RWPE1 (cell line): Measurements from ENCODE around the gene FUT7.

Experiments used
- CTCF ChIA-PET: fragments of 350-600 bp; sonication (Branson Sonifier 250); formaldehyde crosslinking; extraction: SDS; loops from one replicate; lab custom pipeline; 2021; lab: Yijun Ruan, JAX
- POLR2A ChIA-PET: fragments of 400-600 bp; formaldehyde crosslinking; extraction: SDS; loops from one replicate; lab custom pipeline; 2020; ENCODE audit warnings: antibody characterized with exemption; ENCODE audit not compliant: low non-redundant PET; lab: Yijun Ruan, JAX
- DNase-seq: peaks from one replicate; pipeline ENCODE4 v3.0.0; 2012; ENCODE audit warnings: low spot score
- H3K27ac ChIP-seq: fragments of 450-650 bp; 2 replicates; pipeline ENCODE4 v1.5.1; 2017
- TF ChIP-seq, protein P1 (sequence below): fragments of 450-650 bp; conservative IDR thresholded peaks from 2 replicates; pipeline ENCODE4 v1.5.1; 2017; ENCODE audit warnings: low read depth, mild to moderate bottlenecking

Gene FUT7

DNA sequence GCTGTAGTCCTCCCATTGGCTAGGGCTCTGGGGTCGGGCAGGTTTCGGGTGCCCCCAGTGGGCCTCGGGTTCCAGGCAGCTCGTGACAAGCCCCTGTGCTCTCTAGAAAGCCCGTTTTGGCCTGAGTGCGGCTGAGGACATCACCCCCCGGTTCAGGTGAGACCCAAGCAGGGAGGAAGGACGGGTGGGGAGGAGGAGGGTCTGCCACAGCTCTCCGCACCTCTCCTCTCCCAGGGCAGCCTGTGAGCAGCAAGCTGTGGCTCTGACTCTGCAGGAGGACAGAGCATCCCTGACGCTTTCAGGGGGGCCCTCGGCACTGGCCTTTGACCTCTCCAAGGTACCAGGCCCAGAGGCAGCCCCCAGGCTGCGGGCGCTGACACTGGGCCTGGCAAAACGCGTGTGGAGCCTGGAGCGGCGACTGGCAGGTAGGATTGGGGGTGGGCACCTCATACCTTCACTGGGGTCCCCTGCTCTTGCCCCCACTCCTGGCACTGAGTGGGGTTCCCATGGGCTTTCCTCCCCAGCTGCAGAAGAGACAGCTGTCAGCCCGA is 39.0 kb downstream of the FUT7 start:
- ChIA-PET POLR2A (interaction anchor here (0.8 to 1.4 kb wide), 5 partner anchors 8 to 47 kb away, joined by 3 to 6 read pairs (median 5); no protein-coding TSS in a partner anchor), CTCF (interaction anchor here (0.6 to 3.0 kb wide), 9 partner anchors 17 to 260 kb away, joined by 3 to 19 read pairs (median 4); partner anchors contain the start of gene ABCA2)
- peak overlapping the region; percentile 93 for H3K27ac ChIP-seq
- TF ChIP-seq, protein P1, sequence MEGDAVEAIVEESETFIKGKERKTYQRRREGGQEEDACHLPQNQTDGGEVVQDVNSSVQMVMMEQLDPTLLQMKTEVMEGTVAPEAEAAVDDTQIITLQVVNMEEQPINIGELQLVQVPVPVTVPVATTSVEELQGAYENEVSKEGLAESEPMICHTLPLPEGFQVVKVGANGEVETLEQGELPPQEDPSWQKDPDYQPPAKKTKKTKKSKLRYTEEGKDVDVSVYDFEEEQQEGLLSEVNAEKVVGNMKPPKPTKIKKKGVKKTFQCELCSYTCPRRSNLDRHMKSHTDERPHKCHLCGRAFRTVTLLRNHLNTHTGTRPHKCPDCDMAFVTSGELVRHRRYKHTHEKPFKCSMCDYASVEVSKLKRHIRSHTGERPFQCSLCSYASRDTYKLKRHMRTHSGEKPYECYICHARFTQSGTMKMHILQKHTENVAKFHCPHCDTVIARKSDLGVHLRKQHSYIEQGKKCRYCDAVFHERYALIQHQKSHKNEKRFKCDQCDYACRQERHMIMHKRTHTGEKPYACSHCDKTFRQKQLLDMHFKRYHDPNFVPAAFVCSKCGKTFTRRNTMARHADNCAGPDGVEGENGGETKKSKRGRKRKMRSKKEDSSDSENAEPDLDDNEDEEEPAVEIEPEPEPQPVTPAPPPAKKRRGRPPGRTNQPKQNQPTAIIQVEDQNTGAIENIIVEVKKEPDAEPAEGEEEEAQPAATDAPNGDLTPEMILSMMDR = no peak
- DNase-seq = no peak

DNA sequence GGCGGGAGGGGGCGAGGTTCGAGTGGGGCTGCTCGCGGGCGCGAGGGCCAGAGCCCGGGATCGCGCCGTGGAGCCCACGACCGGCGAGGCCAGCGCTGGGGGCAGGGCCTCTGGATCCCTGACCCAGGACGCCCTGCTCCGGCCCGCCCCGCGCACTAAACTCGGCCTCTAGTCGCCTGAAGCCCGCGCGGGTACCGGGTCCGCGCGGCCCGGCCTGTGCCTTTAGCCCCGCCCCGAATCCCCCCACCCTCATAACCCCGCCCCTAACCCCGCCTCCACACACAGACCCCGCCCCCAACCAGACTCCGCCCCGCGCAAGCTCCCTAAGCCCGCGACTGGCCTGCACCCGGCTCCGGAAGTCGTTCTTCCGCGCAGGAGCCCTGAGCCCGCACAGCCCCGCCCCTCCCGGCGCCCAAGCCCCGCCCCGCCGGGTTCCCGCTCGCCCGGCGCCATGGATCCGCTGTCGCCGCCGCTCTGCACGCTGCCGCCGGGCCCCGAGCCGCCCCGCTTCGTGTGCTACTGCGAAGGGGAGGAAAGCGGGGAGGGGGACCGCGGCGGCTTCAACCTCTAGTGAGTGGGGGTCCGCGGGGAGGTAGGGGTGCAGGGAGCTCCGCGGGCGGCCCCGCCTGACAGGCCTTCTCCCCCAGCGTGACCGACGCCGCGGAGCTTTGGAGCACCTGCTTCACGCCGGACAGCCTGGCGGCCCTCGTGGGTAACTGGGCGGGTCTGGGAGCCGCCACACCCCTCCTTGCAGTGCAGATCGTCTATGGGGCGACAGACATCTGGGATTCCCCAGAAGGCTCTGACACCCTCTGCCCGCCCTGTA is 39.7 kb downstream of the FUT7 start, which contains the start of gene PAXX:
TSS of gene PAXX (plus strand) at position 430 of the 826 bp plus-strand sequence. CDS start at position 452, 22 bp downstream.
- ChIA-PET CTCF (interaction anchor here (0.6 to 3.0 kb wide), 7 partner anchors 16 to 261 kb away, joined by 3 to 19 read pairs (median 4); partner anchors contain the start of gene ABCA2), POLR2A (interaction anchor here (0.6 to 1.5 kb wide), 10 partner anchors 8 to 419 kb away, joined by 3 to 8 read pairs (median 4); no protein-coding TSS in a partner anchor)
- DNase-seq = peak; percentile 99
- peak within 1 kb of the TSS; percentile 93 for H3K27ac ChIP-seq
- TF ChIP-seq, protein P1 = no peak

DNA sequence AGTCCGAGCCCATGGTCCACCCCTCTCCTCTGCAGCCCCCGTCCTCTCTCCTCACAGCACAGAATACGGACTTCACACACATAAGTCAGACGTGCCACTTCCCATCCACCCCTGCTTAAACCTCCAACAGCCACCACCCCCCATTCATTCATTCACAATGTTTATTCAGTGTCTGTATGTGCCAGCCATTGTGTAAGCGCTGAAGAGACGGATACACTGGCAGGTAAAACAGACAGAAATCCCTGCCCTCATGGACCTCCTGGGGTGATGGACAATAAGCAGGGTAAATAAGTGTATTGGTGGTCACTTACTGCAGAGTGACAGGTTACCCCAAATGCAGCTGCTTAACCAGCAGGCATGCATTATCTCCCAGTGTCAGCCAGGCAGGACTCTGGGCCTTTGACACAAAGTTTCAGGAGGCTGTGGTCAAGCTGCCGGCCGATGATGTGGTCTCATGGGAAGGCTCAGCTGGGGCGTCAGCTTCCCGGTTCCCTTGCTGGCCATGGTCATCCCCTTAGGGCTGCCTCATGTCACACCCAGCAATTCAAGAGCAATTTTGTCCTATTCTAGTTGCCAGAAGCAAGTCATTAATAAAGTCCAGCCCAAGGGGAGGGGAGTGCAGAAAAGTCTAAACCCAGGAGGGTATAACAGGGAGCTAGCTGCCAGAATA is 41.5 kb downstream of the FUT7 start:
- TF ChIP-seq, protein P1 = no peak
- POLR2A ChIA-PET = no interaction called here
- DNase-seq = no peak
- CTCF ChIA-PET = interaction anchor here (0.6 to 1.1 kb wide), 2 partner anchors 9 to 188 kb away, joined by 3 read pairs; no protein-coding TSS in a partner anchor
- peak overlapping the region; percentile 93 for H3K27ac ChIP-seq

DNA sequence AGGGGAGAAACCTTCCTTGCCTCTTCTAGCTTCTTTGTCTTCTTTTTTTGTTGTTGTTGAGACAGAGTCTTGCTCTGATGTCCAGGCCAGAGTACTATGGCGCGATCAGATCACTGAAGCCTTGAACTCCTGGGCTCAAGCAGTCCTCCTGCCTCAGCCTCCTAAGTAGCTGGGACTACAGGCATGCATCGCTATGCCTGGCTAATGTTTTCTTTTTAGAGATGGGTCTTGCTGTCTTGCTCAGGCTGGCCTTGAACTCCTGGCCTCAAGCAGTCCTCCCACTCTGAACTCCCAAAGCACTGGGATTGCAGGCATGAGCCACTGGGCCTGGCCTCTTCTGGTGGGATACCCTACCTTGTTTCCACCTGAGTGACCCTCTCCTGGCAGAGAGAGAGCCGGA is 43.0 kb downstream of the FUT7 start:
- POLR2A ChIA-PET = interaction anchor here (0.6 kb wide), 1 partner anchor 10 kb away, joined by 5 read pairs; no protein-coding TSS in a partner anchor
- TF ChIP-seq, protein P1 = no peak
- H3K27ac ChIP-seq = 0 out of 2 replicates have a peak overlapping the region, but pooled peaks have one; percentile 1
- CTCF ChIA-PET = interaction anchor here (0.7 to 1.1 kb wide), 2 partner anchors 19 to 270 kb away, joined by 3 to 4 read pairs; no protein-coding TSS in a partner anchor
- no peak for DNase-seq

DNA sequence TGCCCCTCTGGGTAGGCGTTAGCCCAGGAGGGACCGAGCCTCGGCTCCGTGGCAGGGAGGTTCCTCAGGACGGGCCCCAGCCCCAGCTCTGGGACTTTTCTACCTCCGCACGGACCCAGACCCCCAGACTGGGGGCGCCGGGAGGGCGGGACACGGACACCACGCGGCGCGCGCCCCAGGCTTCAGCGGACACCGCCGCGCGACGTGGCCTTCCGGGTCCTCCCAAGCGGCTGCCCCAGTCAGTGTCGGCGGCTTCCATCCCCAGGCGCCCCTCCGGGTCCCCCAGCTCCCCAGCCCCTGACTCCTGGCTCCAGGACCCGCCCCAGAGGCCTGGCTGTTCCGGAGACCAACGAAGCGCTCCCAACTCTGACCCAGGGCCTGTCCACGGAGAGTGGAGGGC is 46.0 kb downstream of the FUT7 start:
- TF ChIP-seq, protein P1 = no peak
- ChIA-PET CTCF (interaction anchor here (0.9 kb wide), 1 partner anchor 50 kb away, joined by 3 read pairs; no protein-coding TSS in a partner anchor), POLR2A (no interaction called here)
- no peak for DNase-seq
- no peak overlapping the region for H3K27ac ChIP-seq
